T-cell (primary cell): ENCODE measurements around the gene CD96. TPM values are rescaled to one million over a fixed set of nuclear protein-coding genes. Genes with fewer than 3 reads are reported as not detected.

Source experiments
- ATAC-seq, 4 experiments: fragments of 200-7000 bp in 3 of 4; fragments of 150-1000 bp in 1 of 4; cut with Tn5 transposase; replicated peaks in 1 of 4; 1 replicate in 3 of 4; 2 replicates in 1 of 4; pipeline ENCODE4 v1.10.0; 2021; ENCODE audit warnings: moderate library complexity in 3 of 4, mild to moderate bottlenecking in 2 of 4, moderate number of reproducible peaks in 1 of 4
- CTCF ChIA-PET, 2 donors: fragments of 300-600 bp; sonication (Branson Sonifier 250); formaldehyde crosslinking; loops; one replicate each; lab custom pipeline; 2022; ENCODE audit warnings: antibody characterized with exemption in 2 of 2; lab: Charles Lee
- POLR2A ChIA-PET, 2 donors: fragments of 300-600 bp; sonication (Branson Sonifier 250); formaldehyde crosslinking; loops; one replicate each; lab custom pipeline; 2022; ENCODE audit warnings: antibody characterized with exemption in 2 of 2; lab: Charles Lee
- DNase-seq, 35 experiments: peaks; one replicate each; pipeline versions ENCODE4 v3.0.0 to v3.0.0-alpha.2; 2013 to 2023
- H3K27ac ChIP-seq: one replicate; pipeline ENCODE4 v1.5.1; 2013; ENCODE audit warnings: low read length
- H3K27me3 ChIP-seq, 2 experiments: replicated peaks in 1 of 2; 1 replicate in 1 of 2; 2 replicates in 1 of 2; pipeline versions ENCODE4 v1.6.1 to v1.7.0; 2013; ENCODE audit warnings: low read length in 1 of 2, mixed read lengths in 1 of 2; ENCODE audit not compliant: control insufficient read depth in 2 of 2, insufficient read depth in 2 of 2; ENCODE audit errors: extremely low read depth in 1 of 2
- H3K36me3 ChIP-seq, 2 donors: 1 replicate in 1 of 2; 2 replicates in 1 of 2; pipeline versions ENCODE4 v1.6.1 to v1.7.0; 2013; ENCODE audit warnings: low read length in 1 of 2; ENCODE audit not compliant: control insufficient read depth in 2 of 2, insufficient read depth in 1 of 2; ENCODE audit errors: extremely low read depth in 1 of 2
- H3K4me1 ChIP-seq, 2 experiments: 1 replicate in 1 of 2; 2 replicates in 1 of 2; pipeline versions ENCODE4 v1.6.1 to v1.7.0; 2013; ENCODE audit warnings: low read length in 2 of 2, mixed read lengths in 1 of 2; ENCODE audit not compliant: insufficient read depth in 2 of 2, control insufficient read depth in 1 of 2; ENCODE audit errors: extremely low read depth in 1 of 2
- H3K4me3 ChIP-seq, 2 donors: 1 replicate in 1 of 2; 2 replicates in 1 of 2; pipeline versions ENCODE4 v1.5.1 to v1.7.0; 2013; ENCODE audit warnings: mild to moderate bottlenecking in 2 of 2, low read length in 1 of 2, moderate library complexity in 1 of 2; ENCODE audit not compliant: control insufficient read depth in 1 of 2; ENCODE audit errors: extremely low read depth in 1 of 2
- H3K9me3 ChIP-seq: 2 replicates; pipeline ENCODE4 v1.7.0; 2013
- H3K27ac Mint-ChIP-seq, 2 donors: one replicate each; pipeline ENCODE4 v1.8.0; 2020 to 2021; ENCODE audit warnings: mild to moderate bottlenecking in 2 of 2, mixed read lengths in 2 of 2
- H3K27me3 Mint-ChIP-seq, 2 donors: one replicate each; pipeline ENCODE4 v1.8.0; 2021 to 2022; ENCODE audit warnings: mixed read lengths in 2 of 2
- H3K36me3 Mint-ChIP-seq: one replicate; pipeline ENCODE4 v1.8.0; 2021; ENCODE audit warnings: mixed read lengths
- H3K4me1 Mint-ChIP-seq, 3 donors: one replicate each; pipeline ENCODE4 v1.8.0; 2020 to 2022; ENCODE audit warnings: mixed read lengths in 3 of 3, mild to moderate bottlenecking in 1 of 3
- H3K4me3 Mint-ChIP-seq, 3 donors: one replicate each; pipeline ENCODE4 v1.8.0; 2020 to 2022; ENCODE audit warnings: mild to moderate bottlenecking in 3 of 3, mixed read lengths in 3 of 3, moderate library complexity in 3 of 3
- H3K9me3 Mint-ChIP-seq, 3 donors: one replicate each; pipeline ENCODE4 v1.8.0; 2020 to 2022; ENCODE audit warnings: mixed read lengths in 3 of 3
- WGBS: methylation state at CpG from one replicate; pipeline ENCODE4 v1.1.5; 2013; ENCODE audit warnings: missing lambda C conversion rate; ENCODE audit not compliant: insufficient coverage; 5-methylcytosine and 5-hydroxymethylcytosine counted together
- total RNA-seq, 35 experiments: library from RNA in 6 of 35; stranded (reverse) in 6 of 35; fragments of 120-200 nt in 1 of 35; gene quantifications; one replicate each; pipeline versions ENCODE4 v1.2.1 to v1.2.4 and lab custom pipeline; 2013 to 2026

CD96 gene
- total RNA-seq, 5 donors from 2014 or later (not counting 1 experiment from before 2014, with no cell fraction given) = 183 to 229 (median 203) TPM

DNA sequence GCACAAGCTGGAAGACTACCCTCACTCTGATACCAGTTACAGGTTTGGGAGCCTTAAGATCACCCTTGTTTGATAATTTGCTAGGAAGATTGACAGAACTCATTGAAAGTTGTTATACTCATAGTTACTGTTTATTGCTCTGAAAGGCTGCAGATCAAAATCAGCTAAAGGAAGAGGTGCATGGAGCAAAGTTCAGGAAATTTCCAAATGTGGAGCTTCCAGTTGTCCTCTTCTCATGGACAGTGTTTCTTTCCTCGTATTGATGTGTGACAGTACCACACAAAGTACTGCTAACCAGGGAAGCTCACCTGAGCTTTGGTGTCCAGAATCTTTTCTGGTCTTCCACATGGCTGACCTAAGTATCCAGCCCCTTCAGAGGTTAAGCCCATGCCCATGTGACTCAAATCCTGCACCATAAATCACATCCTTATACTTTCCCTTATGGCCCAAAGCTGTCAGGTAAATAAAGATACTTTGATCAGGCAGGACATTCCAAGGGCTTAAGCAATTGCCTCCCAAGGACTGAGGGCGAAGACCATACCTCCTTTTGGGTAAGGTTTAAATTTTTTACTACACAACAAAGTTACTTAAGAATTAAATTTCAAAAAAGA lies 146.3 kb downstream of the CD96 start:
- no peaks in the 10 kb centered on the region for H3K9me3 ChIP-seq
- H3K27me3 ChIP-seq = no peaks in the 10 kb centered on the region
- H3K4me1 Mint-ChIP-seq = peaks cover 56 to 61% (median 57%) of the 10 kb centered on the region in 3 donors
- no peak for DNase-seq
- 91% methylated on average over 1 of the region's 2 CpGs for WGBS
- H3K4me3 Mint-ChIP-seq = no peak overlapping the region
- ATAC-seq = no peak
- no peak overlapping the region for H3K27ac Mint-ChIP-seq
- POLR2A ChIA-PET = no interaction called here
- H3K36me3 Mint-ChIP-seq = peaks cover 7% of the 10 kb centered on the region
- no peak overlapping the region for H3K27ac ChIP-seq
- no peaks in the 10 kb centered on the region for H3K9me3 Mint-ChIP-seq
- CTCF ChIA-PET = interaction anchor here (0.8 to 1.4 kb wide), 5 partner anchors 11 to 375 kb away, joined by 3 to 7 read pairs (median 3); no protein-coding TSS in a partner anchor
- H3K4me3 ChIP-seq = no peak overlapping the region
- H3K36me3 ChIP-seq = no peaks in the 10 kb centered on the region
- H3K4me1 ChIP-seq = peaks cover 4 to 6% of the 10 kb centered on the region in 2 experiments
- no peaks in the 10 kb centered on the region for H3K27me3 Mint-ChIP-seq

- peak overlapping the region in 1 of 2 donors; percentile 71 for H3K27ac Mint-ChIP-seq
- H3K4me1 Mint-ChIP-seq = peaks cover 55 to 67% (median 58%) of the 10 kb centered on the region in 3 donors
- ChIA-PET CTCF (interaction anchor here (0.7 to 4.4 kb wide), 7 partner anchors 8 to 112 kb away, joined by 3 to 40 read pairs (median 7); no protein-coding TSS in a partner anchor), POLR2A (no interaction called here)
- WGBS = no CpG with 5 or more reads among the region's 3 CpGs
- Histone ChIP-seq H3K36me3 (no peaks in the 10 kb centered on the region), H3K4me3 (no peak overlapping the region), H3K4me1 (peaks cover 6 to 12% of the 10 kb centered on the region in 2 experiments), H3K27ac (no peak overlapping the region), H3K27me3 (no peaks in the 10 kb centered on the region), H3K9me3 (no peaks in the 10 kb centered on the region)
- DNase-seq = no peak
- peaks cover 4% of the 10 kb centered on the region for H3K36me3 Mint-ChIP-seq
- H3K4me3 Mint-ChIP-seq = no peak overlapping the region
- no peaks in the 10 kb centered on the region for H3K27me3 Mint-ChIP-seq
- no peaks in the 10 kb centered on the region for H3K9me3 Mint-ChIP-seq
- ATAC-seq = peak in 1 of 4 experiments; percentile 45
These were observed 148.2 kb downstream of the CD96 start for GRCh38 chr3:111690242-111690641.

DNA sequence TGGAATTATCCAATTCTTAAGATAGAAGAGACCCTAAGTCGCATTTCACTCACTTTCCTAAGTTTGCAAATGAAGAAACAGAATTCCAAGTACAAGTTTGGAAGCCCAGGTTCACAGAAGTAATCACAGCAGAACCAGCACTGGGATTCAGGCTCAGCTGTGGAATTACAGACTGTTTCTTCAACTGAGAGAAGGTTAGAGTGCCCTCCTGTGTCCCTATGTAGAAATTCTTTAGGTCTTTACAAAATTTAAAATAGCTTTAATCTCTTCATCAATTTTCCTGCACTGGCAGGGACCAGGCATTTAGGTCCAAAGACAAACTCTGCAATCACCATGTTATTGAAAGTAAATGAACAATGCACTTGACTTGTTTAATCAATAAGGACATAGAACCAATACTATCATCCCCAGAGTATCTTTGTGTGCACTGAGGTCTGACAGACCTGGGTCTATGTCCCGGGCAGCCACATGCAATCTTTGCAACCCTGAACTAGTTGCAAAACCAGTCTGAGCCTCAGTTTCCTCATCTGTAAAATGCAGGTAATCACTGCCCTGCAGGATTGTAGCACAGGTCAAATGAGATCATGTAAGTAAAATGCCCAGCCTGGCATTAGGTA lies 149.4 kb downstream of the CD96 start:
- Mint-ChIP-seq H3K4me3 (no peak overlapping the region), H3K9me3 (no peaks in the 10 kb centered on the region), H3K27me3 (no peaks in the 10 kb centered on the region), H3K4me1 (peaks cover 53 to 67% (median 60%) of the 10 kb centered on the region in 3 donors), H3K27ac (no peak overlapping the region), H3K36me3 (peaks cover 4% of the 10 kb centered on the region)
- H3K4me3 ChIP-seq = no peak overlapping the region
- no peaks in the 10 kb centered on the region for H3K9me3 ChIP-seq
- ChIA-PET POLR2A (interaction anchor here in 1 of 2 donors (1.7 kb wide), 1 partner anchor 23 kb away, joined by 7 read pairs; no protein-coding TSS in a partner anchor), CTCF (interaction anchor here (0.5 to 4.4 kb wide), 15 partner anchors 9 to 279 kb away, joined by 3 to 40 read pairs (median 4); no protein-coding TSS in a partner anchor)
- peak in 3 of 4 experiments; percentile 30 to 70 (median 46) for ATAC-seq
- H3K27ac ChIP-seq = no peak overlapping the region
- no peaks in the 10 kb centered on the region for H3K36me3 ChIP-seq
- peak in 1 of 35 experiments; percentile 66 for DNase-seq
- peaks cover 3 to 12% of the 10 kb centered on the region in 2 experiments for H3K4me1 ChIP-seq
- WGBS = 100% methylated on average over 1 of the region's 2 CpGs
- no peaks in the 10 kb centered on the region for H3K27me3 ChIP-seq

DNA sequence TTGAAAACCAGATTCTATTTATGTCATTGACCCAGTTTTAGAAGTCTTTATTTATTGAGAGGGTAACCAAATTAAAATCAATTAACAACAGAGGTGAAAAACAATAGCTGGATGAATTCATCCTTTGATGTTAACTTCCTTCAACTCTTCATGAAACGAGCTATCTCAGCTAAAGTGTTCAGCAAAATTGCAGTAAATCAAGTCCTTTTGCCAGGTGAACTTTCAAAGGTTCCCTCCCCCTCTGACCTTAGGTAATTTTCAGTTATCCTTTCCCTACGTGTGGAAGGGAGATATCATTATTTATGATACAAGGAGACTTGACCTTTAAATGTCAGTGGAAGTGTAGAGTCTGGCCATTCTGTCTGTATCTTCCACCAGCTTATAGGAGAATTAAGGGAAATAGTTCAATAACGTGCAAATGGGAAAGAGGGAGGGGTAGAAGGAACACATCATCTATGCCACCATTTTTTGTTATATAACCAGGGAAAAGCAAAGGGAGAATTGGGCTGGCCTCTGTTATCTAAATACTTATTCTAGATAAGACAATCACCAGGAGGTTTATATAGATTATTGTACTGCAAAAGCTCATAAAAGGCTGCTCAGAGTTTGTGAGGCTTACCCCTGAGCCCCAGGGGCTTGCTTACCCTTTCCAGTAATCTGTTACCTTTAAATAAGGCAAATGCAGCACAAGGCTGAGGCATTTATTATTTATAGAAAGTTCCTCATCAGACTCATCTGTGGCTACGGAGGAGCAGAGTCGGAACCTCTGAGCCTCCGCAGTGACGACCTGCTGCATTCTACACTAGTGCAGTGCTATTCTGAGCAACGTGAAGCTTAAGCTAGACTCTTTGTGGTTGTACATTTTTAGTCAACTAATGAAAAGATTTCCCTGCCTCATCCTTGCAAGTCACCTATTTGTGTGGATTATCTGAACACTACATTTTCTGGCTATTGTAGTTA lies 150.9 kb downstream of the CD96 start:
- Histone ChIP-seq H3K36me3 (no peaks in the 10 kb centered on the region), H3K4me1 (peaks cover 3 to 12% of the 10 kb centered on the region in 2 experiments), H3K27ac (no peak overlapping the region), H3K4me3 (no peak overlapping the region), H3K9me3 (no peaks in the 10 kb centered on the region), H3K27me3 (no peaks in the 10 kb centered on the region)
- WGBS = 100% methylated on average over 4 of the region's 8 CpGs
- Mint-ChIP-seq H3K4me3 (no peak overlapping the region), H3K27ac (no peak overlapping the region), H3K27me3 (no peaks in the 10 kb centered on the region), H3K4me1 (peaks cover 40 to 59% (median 52%) of the 10 kb centered on the region in 3 donors), H3K36me3 (peaks cover 4% of the 10 kb centered on the region), H3K9me3 (no peaks in the 10 kb centered on the region)
- DNase-seq (no peak), ATAC-seq (no peak)
- CTCF ChIA-PET = interaction anchor here (0.6 to 4.4 kb wide), 7 partner anchors 11 to 320 kb away, joined by 3 to 40 read pairs (median 6); no protein-coding TSS in a partner anchor
- POLR2A ChIA-PET = interaction anchor here (0.6 to 0.9 kb wide), 2 partner anchors 24 kb away, joined by 3 read pairs; no protein-coding TSS in a partner anchor

DNA sequence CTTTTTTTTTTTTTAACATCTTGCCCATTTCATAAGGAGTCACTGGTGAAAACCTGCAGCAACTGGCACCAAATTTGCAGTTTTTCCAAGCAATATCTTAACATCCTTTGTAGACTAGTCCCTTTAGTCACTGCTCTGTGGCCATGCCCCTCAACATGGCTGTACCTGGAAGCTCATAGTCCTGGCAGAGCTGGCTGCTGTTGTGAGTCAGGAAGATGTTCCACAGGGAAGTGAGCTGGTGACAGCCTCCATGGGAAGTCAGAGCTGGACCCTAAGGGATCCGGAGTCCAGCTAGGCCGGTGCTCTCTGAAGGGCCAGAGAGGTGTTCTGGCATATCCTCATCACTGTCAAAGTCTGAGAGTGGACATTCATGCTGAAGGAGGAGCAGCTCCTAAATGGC lies 152.5 kb downstream of the CD96 start:
- ATAC-seq = no peak
- no peaks in the 10 kb centered on the region for H3K9me3 ChIP-seq
- Mint-ChIP-seq H3K4me1 (peaks cover 41 to 57% (median 49%) of the 10 kb centered on the region in 3 donors), H3K27ac (peak overlapping the region in 1 of 2 donors; percentile 7), H3K36me3 (peaks cover 7% of the 10 kb centered on the region), H3K9me3 (no peaks in the 10 kb centered on the region), H3K27me3 (no peaks in the 10 kb centered on the region), H3K4me3 (no peak overlapping the region)
- no peak for DNase-seq
- no peak overlapping the region for H3K27ac ChIP-seq
- WGBS = 90% methylated on average over 2 of the region's 2 CpGs
- peaks cover 3 to 12% of the 10 kb centered on the region in 2 experiments for H3K4me1 ChIP-seq
- ChIA-PET CTCF (interaction anchor here in 1 of 2 donors (0.6 to 1.6 kb wide), 9 partner anchors 23 to 1113 kb away, joined by 3 to 7 read pairs (median 3); no protein-coding TSS in a partner anchor), POLR2A (interaction anchor here (0.5 to 0.9 kb wide), 5 partner anchors 9 to 43 kb away, joined by 3 to 9 read pairs (median 4); no protein-coding TSS in a partner anchor)
- no peak overlapping the region for H3K4me3 ChIP-seq
- H3K27me3 ChIP-seq = no peaks in the 10 kb centered on the region
- no peaks in the 10 kb centered on the region for H3K36me3 ChIP-seq
